ENCODE data around the gene EIF2B5.

DNA sequence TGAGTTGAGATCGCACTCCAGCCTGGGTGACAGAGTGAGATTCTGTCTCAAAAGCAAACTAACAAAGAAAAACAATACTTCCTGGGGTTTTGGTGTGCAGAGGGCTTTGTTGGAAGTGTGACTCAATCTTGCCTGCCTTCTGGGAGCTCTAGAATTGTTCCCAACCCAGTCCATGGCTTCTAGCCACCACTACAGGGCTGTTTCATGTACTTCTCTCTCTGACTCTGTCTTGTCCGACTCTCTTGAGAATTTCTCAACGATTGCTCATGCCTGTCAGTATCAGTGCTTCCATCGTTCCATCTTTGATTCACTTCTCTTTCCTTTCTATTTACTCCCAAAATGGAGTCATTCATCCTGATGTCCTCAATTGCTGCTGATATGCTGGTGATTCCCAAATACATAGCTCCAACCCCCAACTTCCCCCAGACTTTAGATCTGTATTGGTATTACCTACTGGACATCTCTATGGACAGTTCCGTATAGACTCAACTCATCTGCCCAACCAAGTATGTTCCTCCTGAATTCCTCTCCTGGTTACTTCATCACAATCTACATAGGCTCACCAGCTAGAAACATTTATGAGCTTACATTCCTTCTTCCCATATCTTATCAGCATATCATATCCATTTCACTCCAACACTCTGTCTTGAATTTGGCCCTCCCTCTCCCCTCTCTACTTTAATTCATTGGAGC is 37.7 kb downstream of the EIF2B5 start:
- TF ChIP-seq ZNF274 (IDR thresholded peaks at IDR 0.05; ENCODE audit: low read depth, low read length) = no peak
- no peak for TF ChIP-seq YY1 (IDR thresholded peaks at IDR 0.05; ENCODE audit: insufficient read depth, insufficient read length)

Measured in NT2/D1 (cell line).